Measurements from ENCODE around the gene CDCA3.

DNA sequence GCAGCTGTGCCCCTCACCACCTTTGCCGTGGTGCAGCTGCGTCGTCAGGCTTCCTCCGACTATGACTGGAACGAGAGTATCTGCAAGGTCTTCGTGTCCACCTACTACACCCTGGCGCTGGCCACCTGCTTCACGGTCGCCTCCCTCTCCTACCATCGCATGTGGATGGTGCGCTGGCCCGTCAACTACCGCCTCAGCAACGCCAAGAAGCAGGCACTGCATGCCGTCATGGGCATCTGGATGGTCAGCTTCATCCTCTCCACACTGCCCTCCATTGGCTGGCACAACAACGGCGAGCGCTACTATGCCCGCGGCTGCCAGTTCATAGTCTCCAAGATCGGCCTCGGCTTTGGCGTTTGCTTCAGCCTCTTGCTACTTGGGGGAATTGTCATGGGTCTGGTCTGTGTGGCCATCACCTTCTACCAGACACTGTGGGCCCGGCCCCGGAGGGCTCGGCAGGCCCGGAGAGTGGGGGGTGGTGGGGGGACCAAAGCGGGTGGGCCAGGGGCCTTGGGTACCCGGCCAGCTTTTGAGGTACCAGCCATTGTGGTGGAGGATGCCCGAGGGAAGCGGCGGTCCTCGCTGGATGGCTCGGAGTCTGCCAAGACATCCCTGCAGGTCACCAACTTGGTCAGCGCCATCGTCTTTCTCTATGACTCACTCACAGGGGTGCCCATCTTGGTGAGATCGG is 26.9 kb downstream of the CDCA3 start:
- TF ChIP-seq, protein P1, sequence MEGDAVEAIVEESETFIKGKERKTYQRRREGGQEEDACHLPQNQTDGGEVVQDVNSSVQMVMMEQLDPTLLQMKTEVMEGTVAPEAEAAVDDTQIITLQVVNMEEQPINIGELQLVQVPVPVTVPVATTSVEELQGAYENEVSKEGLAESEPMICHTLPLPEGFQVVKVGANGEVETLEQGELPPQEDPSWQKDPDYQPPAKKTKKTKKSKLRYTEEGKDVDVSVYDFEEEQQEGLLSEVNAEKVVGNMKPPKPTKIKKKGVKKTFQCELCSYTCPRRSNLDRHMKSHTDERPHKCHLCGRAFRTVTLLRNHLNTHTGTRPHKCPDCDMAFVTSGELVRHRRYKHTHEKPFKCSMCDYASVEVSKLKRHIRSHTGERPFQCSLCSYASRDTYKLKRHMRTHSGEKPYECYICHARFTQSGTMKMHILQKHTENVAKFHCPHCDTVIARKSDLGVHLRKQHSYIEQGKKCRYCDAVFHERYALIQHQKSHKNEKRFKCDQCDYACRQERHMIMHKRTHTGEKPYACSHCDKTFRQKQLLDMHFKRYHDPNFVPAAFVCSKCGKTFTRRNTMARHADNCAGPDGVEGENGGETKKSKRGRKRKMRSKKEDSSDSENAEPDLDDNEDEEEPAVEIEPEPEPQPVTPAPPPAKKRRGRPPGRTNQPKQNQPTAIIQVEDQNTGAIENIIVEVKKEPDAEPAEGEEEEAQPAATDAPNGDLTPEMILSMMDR (IDR thresholded peaks at IDR 0.05), result no peak
- TF ChIP-seq POLR2A (IDR thresholded peaks at IDR 0.05), result no peak

Measured in lower leg skin (tissue), 3 donors.